GM12874 (cell line): Measurements from ENCODE around the gene ATF6.

ENCODE experiments used
- CTCF ChIP-seq: IDR thresholded peaks from 2 replicates; pipeline ENCODE4 v1.5.1; 2011; ENCODE audit warnings: low read depth, mild to moderate bottlenecking, control low read depth, low read length, moderate library complexity; ENCODE audit not compliant: insufficient read depth

ATF6 gene

DNA sequence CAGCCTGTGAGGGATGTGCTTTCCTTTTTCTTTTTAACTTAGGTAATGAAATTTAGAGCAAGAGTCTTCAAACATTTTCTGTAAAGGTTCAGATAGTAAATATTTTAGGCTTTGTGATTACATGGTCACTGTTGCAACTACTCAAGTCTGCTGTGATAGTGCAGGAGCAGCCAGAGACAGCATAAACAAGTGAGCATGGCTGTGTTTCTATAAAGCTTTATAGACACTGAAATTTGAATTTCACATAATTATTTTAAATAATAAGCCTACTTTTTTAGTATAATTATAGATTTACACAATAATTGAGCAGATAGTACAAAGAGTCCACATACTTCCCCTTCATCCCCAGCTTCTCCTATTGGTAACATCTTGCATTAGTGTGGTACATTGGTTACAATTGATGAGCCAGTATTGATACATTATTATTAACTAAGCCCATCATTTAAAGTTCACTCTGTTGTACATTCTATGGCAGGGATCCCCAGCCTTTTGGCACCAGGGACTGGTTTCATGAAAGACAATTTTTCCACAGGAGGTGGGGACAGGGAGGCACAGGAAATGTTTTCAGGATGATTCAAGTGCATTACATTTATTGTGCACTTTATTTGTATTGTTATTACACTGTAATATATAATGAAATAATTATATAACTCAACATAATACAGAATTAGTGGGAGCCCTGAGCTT lies 3.0 kb downstream of the ATF6 start:
- TF ChIP-seq CTCF, result no peak

GRCh38 chr1:161770250-161770649 lies 4.1 kb downstream of the ATF6 start:
- no peak for TF ChIP-seq CTCF

GRCh38 chr1:161771161-161771560 lies 5.0 kb downstream of the ATF6 start:
- TF ChIP-seq CTCF, result no peak

- no peak for TF ChIP-seq CTCF
Measured at GRCh38 chr1:161771973-161772372, 5.9 kb downstream of the ATF6 start.

GRCh38 chr1:161772397-161772796 lies 6.3 kb downstream of the ATF6 start:
- no peak for TF ChIP-seq CTCF

- no peak for TF ChIP-seq CTCF
Measured at GRCh38 chr1:161773791-161774190, 7.7 kb downstream of the ATF6 start.

DNA sequence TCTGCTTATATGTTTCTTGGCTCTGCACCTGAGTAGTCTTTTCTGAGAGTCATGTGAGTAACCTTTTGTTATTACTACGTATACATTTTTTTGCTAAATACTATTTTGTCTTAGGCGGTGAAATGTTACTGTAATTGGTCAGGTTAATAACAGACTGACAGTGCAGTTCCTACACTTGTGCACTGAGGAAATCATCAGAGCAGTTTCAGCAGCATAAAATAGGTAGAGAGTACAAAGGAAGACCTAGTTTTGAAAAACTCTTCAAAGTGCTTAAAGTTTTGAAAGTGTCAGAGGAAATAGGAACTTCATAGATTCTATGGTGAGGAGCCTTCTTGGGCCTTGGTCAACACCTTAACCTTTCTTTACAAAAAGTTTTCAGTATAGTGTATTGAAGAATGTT lies 11.1 kb downstream of the ATF6 start:
- TF ChIP-seq CTCF, result no peak

- TF ChIP-seq CTCF, result no peak
Measured at GRCh38 chr1:161778522-161778921, 12.4 kb downstream of the ATF6 start.
